IMR-90 (cell line): ENCODE measurements around the gene TP53I11. TPM values are rescaled to one million over a fixed set of nuclear protein-coding genes. Genes with fewer than 3 reads are reported as not detected.
A peak's percentile ranks its signal among the peaks of the same experiment; 100 is the strongest.

Experiments used
- ATAC-seq: fragments of 200-7000 bp; cut with Tn5 transposase; 2 replicates; pipeline ENCODE4 v1.9.1; 2020; ENCODE audit warnings: low read depth, mild to moderate bottlenecking, moderate library complexity
- BruUV-seq: library from RNA; stranded (reverse); fragments of 400-500 nt; replicated peaks from 2 replicates; lab custom pipeline; 2021; lab: Mats Ljungman, UMichigan
- CTCF ChIA-PET: fragments of 300-600 bp; formaldehyde crosslinking; extraction: SDS; loops from one replicate; lab custom pipeline; 2021; ENCODE audit warnings: antibody characterized with exemption; lab: Yijun Ruan, JAX
- POLR2A ChIA-PET: fragments of 300-600 bp; sonication (Branson Sonifier 250); formaldehyde crosslinking; loops from one replicate; lab custom pipeline; 2022; ENCODE audit warnings: antibody characterized with exemption; ENCODE audit not compliant: unreplicated experiment; lab: Charles Lee
- DNase-seq: peaks from one replicate; pipeline ENCODE4 v3.0.0; 2013
- H2AFZ ChIP-seq: replicated peaks from 2 replicates; pipeline ENCODE3; 2013; ENCODE audit warnings: low read length, mild to moderate bottlenecking; ENCODE audit not compliant: poor library complexity
- H2AK5ac ChIP-seq: 2 replicates; pipeline ENCODE4 v1.6.1; 2013; ENCODE audit warnings: low read depth, low read length, inconsistent platforms
- H2AK9ac ChIP-seq: replicated peaks from 2 replicates; pipeline ENCODE3; 2013; ENCODE audit warnings: mild to moderate bottlenecking, low read depth, low read length, moderate library complexity; ENCODE audit not compliant: poor library complexity
- H2BK120ac ChIP-seq: 2 replicates; pipeline ENCODE4 v1.6.1; 2013; ENCODE audit warnings: low read depth, low read length, inconsistent platforms
- H2BK15ac ChIP-seq: 3 replicates; pipeline ENCODE4 v1.6.1; 2013; ENCODE audit warnings: low read depth, low read length, inconsistent platforms
- H2BK20ac ChIP-seq: 2 replicates; pipeline ENCODE4 v1.6.1; 2013; ENCODE audit warnings: low read depth, mild to moderate bottlenecking, inconsistent platforms, low read length, moderate library complexity
- H2BK5ac ChIP-seq: 2 replicates; pipeline ENCODE4 v1.6.1; 2013; ENCODE audit warnings: mild to moderate bottlenecking, low read depth, low read length, inconsistent platforms; ENCODE audit not compliant: poor library complexity, severe bottlenecking
- H3K14ac ChIP-seq: replicated peaks from 2 replicates; pipeline ENCODE4 v1.6.1; 2013; ENCODE audit warnings: low read depth, low read length, inconsistent platforms
- H3K18ac ChIP-seq: 2 replicates; pipeline ENCODE4 v1.6.1; 2013; ENCODE audit warnings: low read depth, low read length, control low read depth
- H3K23ac ChIP-seq: 2 replicates; pipeline ENCODE4 v1.6.1; 2013; ENCODE audit warnings: low read depth, low read length, inconsistent platforms
- H3K27ac ChIP-seq: 2 replicates; pipeline ENCODE4 v1.5.1; 2013; ENCODE audit warnings: mild to moderate bottlenecking, control low read depth, low read length; ENCODE audit not compliant: insufficient read depth
- H3K27me3 ChIP-seq: 2 replicates; pipeline ENCODE4 v1.6.1; 2013; ENCODE audit warnings: low read length; ENCODE audit not compliant: control insufficient read depth, insufficient read depth
- H3K36me3 ChIP-seq: 2 replicates; pipeline ENCODE4 v1.6.1; 2013; ENCODE audit warnings: low read length, mixed read lengths; ENCODE audit not compliant: control insufficient read depth, insufficient read depth
- H3K4ac ChIP-seq: 2 replicates; pipeline ENCODE4 v1.6.1; 2013; ENCODE audit warnings: low read depth, low read length, inconsistent platforms
- H3K4me1 ChIP-seq: 2 replicates; pipeline ENCODE4 v1.6.1; 2013; ENCODE audit warnings: low read length, mixed read lengths; ENCODE audit not compliant: control insufficient read depth, insufficient read depth
- H3K4me2 ChIP-seq: 2 replicates; pipeline ENCODE4 v1.6.1; 2013; ENCODE audit warnings: low read depth, mild to moderate bottlenecking, control low read depth, low read length, moderate library complexity
- H3K4me3 ChIP-seq: 2 replicates; pipeline ENCODE4 v1.5.1; 2013; ENCODE audit warnings: low read depth, mild to moderate bottlenecking, control low read depth, low read length, moderate library complexity; ENCODE audit not compliant: insufficient read depth
- H3K56ac ChIP-seq: 2 replicates; pipeline ENCODE4 v1.6.1; 2013; ENCODE audit warnings: low read length, inconsistent platforms; ENCODE audit not compliant: insufficient read depth; ENCODE audit errors: extremely low read depth
- H3K79me1 ChIP-seq, 2 experiments: 2 replicates each; pipeline ENCODE4 v1.6.1; 2013; ENCODE audit warnings: low read length in 2 of 2, inconsistent platforms in 1 of 2, low read depth in 1 of 2
- H3K9ac ChIP-seq: 2 replicates; pipeline ENCODE4 v1.6.1; 2013; ENCODE audit warnings: low read depth, low read length, control low read depth
- H3K9me1 ChIP-seq: 2 replicates; pipeline ENCODE4 v1.6.1; 2013; ENCODE audit warnings: low read length, inconsistent platforms; ENCODE audit not compliant: insufficient read depth
- H3K9me3 ChIP-seq: 2 replicates; pipeline ENCODE4 v1.6.1; 2013; ENCODE audit warnings: low read length; ENCODE audit not compliant: control insufficient read depth, insufficient read depth
- H4K20me1 ChIP-seq: 2 replicates; pipeline ENCODE4 v1.6.1; 2013; ENCODE audit warnings: low read length, inconsistent platforms; ENCODE audit not compliant: insufficient read depth
- H4K5ac ChIP-seq: 2 replicates; pipeline ENCODE4 v1.6.1; 2013; ENCODE audit warnings: mild to moderate bottlenecking, low read depth, low read length, control low read depth
- H4K8ac ChIP-seq, 2 experiments: 2 replicates each; pipeline ENCODE4 v1.6.1; 2013; ENCODE audit warnings: low read depth in 2 of 2, low read length in 2 of 2, control low read depth in 1 of 2, inconsistent platforms in 1 of 2
- H4K91ac ChIP-seq: 2 replicates; pipeline ENCODE4 v1.6.1; 2013; ENCODE audit warnings: low read depth, low read length, inconsistent platforms; ENCODE audit not compliant: insufficient read depth
- CEBPB ChIP-seq: IDR thresholded peaks from 2 replicates; pipeline ENCODE4 v1.6.1; 2012; ENCODE audit warnings: low read depth, low read length, improper control_type of control experiment
- CHD1 ChIP-seq: IDR thresholded peaks from 2 replicates; pipeline ENCODE4 v1.6.1; 2012; ENCODE audit warnings: low read depth, low read length, improper control_type of control experiment
- ELK1 ChIP-seq: fragments of 150-350 bp; IDR thresholded peaks from 2 replicates; pipeline ENCODE4 v1.6.1; 2016; ENCODE audit warnings: low read depth, mild to moderate bottlenecking, low read length, moderate library complexity, borderline replicate concordance
- MAFK ChIP-seq: IDR thresholded peaks from 2 replicates; pipeline ENCODE4 v1.6.1; 2012; ENCODE audit warnings: low read depth, low read length, improper control_type of control experiment
- NFE2L2 ChIP-seq: fragments of 150-350 bp; IDR thresholded peaks from 2 replicates; pipeline ENCODE4 v1.6.1; 2016; ENCODE audit warnings: low read depth, mild to moderate bottlenecking, low read length
- POLR2A ChIP-seq: IDR thresholded peaks from 2 replicates; pipeline ENCODE4 v1.6.1; 2012; ENCODE audit warnings: mild to moderate bottlenecking, low read depth, low read length
- RAD21 ChIP-seq: IDR thresholded peaks from 2 replicates; pipeline ENCODE4 v1.6.1; 2012; ENCODE audit warnings: low read length, improper control_type of control experiment
- RFX5 ChIP-seq: IDR thresholded peaks from 2 replicates; pipeline ENCODE4 v1.8.0; 2012; ENCODE audit warnings: low read depth, mild to moderate bottlenecking, low read length, moderate library complexity
- SMC3 ChIP-seq: fragments of 150-350 bp; IDR thresholded peaks from 2 replicates; pipeline ENCODE4 v1.6.1; 2016; ENCODE audit warnings: low read depth, mild to moderate bottlenecking, antibody characterized with exemption, low read length, moderate library complexity
- WGBS, 2 experiments: methylation state at CpG; one replicate each; pipeline versions ENCODE4 v1.1.5 to v1.1.7; 2013; ENCODE audit warnings: missing lambda C conversion rate in 2 of 2; ENCODE audit not compliant: insufficient read length in 1 of 2; ENCODE audit errors: extremely low coverage in 2 of 2; 5-methylcytosine and 5-hydroxymethylcytosine counted together
- dilution Hi-C: fragments of 300-500 bp; cut with HindIII; formaldehyde crosslinking; loops from one replicate; pipeline ENCODE4 v1.14.3; 2018; ENCODE audit warnings: low sequenced_read_pairs; ENCODE audit not compliant: unreplicated experiment
- in situ Hi-C: fragments of 300-500 bp; cut with MboI; formaldehyde crosslinking; loops from 3 replicates; pipeline ENCODE4 v1.14.3; 2019; ENCODE audit warnings: low sequenced_read_pairs, inconsistent platforms, mixed read lengths
- intact Hi-C: fragments of 100-400 bp; cut with micrococcal nuclease; formaldehyde crosslinking; loops from 2 replicates; pipeline ENCODE4 v1.10.0; 2022
- polyA plus RNA-seq, 3 experiments: library from polyadenylated mRNA; depleted of rRNA; stranded (reverse); fragments of >200 nt; gene quantifications; 2 replicates each; pipeline ENCODE4 v1.2.3, GENCODE V29; 2012; ENCODE audit warnings: low replicate concordance in 1 of 3
- total RNA-seq: library from RNA; depleted of rRNA; stranded (reverse); fragments of >200 nt; gene quantifications from 2 replicates; pipeline ENCODE4 v1.2.3, GENCODE V29; 2012
- TF ChIP-seq, protein P1 (sequence below): conservative IDR thresholded peaks from 2 replicates; pipeline ENCODE4 v1.5.1; 2012; ENCODE audit warnings: mild to moderate bottlenecking, low read depth, low read length, improper control_type of control experiment

The TP53I11 gene
- total and polyA plus RNA-seq, 2 of the 4 experiments (the other 2 are of a cell fraction): 3.9 to 22.0 TPM

- TF ChIP-seq, protein P1, sequence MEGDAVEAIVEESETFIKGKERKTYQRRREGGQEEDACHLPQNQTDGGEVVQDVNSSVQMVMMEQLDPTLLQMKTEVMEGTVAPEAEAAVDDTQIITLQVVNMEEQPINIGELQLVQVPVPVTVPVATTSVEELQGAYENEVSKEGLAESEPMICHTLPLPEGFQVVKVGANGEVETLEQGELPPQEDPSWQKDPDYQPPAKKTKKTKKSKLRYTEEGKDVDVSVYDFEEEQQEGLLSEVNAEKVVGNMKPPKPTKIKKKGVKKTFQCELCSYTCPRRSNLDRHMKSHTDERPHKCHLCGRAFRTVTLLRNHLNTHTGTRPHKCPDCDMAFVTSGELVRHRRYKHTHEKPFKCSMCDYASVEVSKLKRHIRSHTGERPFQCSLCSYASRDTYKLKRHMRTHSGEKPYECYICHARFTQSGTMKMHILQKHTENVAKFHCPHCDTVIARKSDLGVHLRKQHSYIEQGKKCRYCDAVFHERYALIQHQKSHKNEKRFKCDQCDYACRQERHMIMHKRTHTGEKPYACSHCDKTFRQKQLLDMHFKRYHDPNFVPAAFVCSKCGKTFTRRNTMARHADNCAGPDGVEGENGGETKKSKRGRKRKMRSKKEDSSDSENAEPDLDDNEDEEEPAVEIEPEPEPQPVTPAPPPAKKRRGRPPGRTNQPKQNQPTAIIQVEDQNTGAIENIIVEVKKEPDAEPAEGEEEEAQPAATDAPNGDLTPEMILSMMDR: peak; percentile 77
Observed at GRCh38 chr11:44911029-44911814, 39.5 kb downstream of the TP53I11 start (continued).

DNA sequence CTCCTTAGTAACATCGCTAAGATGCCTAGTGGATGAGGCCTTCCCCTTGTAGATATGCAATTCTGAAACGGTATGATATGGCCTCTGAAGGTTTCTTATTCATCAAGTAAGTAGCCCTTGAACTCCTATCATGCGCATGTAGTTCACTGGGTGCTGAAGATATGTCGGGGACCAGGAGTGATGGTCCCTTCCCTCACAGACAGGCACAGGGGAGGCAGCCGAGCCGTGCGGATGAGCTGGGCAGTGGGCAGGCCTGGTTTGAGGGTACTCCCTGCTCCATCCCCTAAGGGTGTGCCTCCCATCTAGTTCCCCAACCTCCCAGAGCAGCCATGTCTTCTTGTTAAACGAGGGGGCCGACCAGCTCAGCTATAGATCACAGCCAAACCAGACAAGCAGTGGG lies 40.1 kb downstream of the TP53I11 start:
- Histone ChIP-seq H2AK5ac (no peak overlapping the region), H3K4me2 (no peak overlapping the region), H4K91ac (no peak overlapping the region), H2BK120ac (no peak overlapping the region), H3K79me1 (no peaks in the 10 kb centered on the region), H3K18ac (no peak overlapping the region), H3K36me3 (no peaks in the 10 kb centered on the region), H3K27ac (no peak overlapping the region), H2BK5ac (no peak overlapping the region), H2AK9ac (no peak overlapping the region), H3K4ac (no peak overlapping the region), H3K23ac (no peak overlapping the region), H4K8ac (no peak overlapping the region), H3K9me1 (no peaks in the 10 kb centered on the region), H3K9ac (no peak overlapping the region), H3K27me3 (peaks cover 7% of the 10 kb centered on the region; the same call in 1 of the 2 replicates), H2BK15ac (no peak overlapping the region), H3K9me3 (no peaks in the 10 kb centered on the region), H4K20me1 (no peaks in the 10 kb centered on the region), H3K14ac (no peak overlapping the region), H3K56ac (no peak overlapping the region), H2BK20ac (no peak overlapping the region), H4K5ac (no peak overlapping the region), H2AFZ (no peak overlapping the region), H3K4me3 (no peak overlapping the region), H3K4me1 (peaks cover 1% of the 10 kb centered on the region; the same call in 1 of the 2 replicates)
- DNase-seq: no peak
- no TSS peak for BruUV-seq
- POLR2A ChIA-PET: no interaction called here
- CTCF ChIA-PET: interaction anchor here (1.0 to 2.0 kb wide), 8 partner anchors 9 to 354 kb away, joined by 3 to 7 read pairs (median 4); no protein-coding TSS in a partner anchor
- no CpG with 5 or more reads among the region's 9 CpGs for WGBS, 2 experiments
- intact Hi-C loops: loop anchor here (2.0 to 5.0 kb wide), 2 partner anchors 183 to 354 kb away; partner anchors contain the start of gene TSPAN18
- dilution Hi-C loops: no loop called here
- in situ Hi-C loops: loop anchor here (25.0 kb wide), 1 partner anchor 798 kb away; no protein-coding TSS in a partner anchor
- no peak for ATAC-seq
- TF ChIP-seq RAD21 (no peak), RFX5 (no peak), POLR2A (no peak), MAFK (no peak), SMC3 (no peak), ELK1 (no peak), CEBPB (no peak), NFE2L2 (no peak), CHD1 (no peak)
- TF ChIP-seq, protein P1: no peak
